ENCODE data around the gene STAB2.

The STAB2 gene

DNA sequence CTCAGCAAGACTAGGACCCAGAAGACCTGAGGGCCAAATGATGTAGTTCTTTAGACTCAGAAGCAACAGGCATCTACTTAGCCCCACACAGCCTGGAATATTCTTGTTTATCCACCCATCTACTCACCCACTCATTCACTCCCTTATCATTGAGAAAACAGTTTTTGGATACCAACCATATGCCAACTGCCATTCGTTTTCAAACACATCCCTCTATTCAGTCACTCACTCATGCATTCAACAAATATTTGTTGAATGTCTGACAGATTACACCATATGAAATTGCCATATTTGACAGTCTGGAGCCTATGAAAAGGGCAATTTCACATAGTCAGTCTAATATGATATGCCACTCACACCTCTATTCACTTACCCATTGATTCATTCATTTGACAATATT is 150.8 kb downstream of the STAB2 start:
- Histone ChIP-seq H3K36me3 (ENCODE audit: control insufficient read depth in 2 of 2, insufficient read depth in 2 of 2, low read length in 2 of 2) (no peaks in the 10 kb centered on the region), H3K4me1 (ENCODE audit: control insufficient read depth, insufficient read depth, low read length) (no peaks in the 10 kb centered on the region), H3K27me3 (ENCODE audit: control insufficient read depth in 1 of 2, insufficient read depth in 2 of 2, low read length in 2 of 2) (no peaks in the 10 kb centered on the region), H3K9ac (ENCODE audit: low read length in 2 of 2) (no peak overlapping the region), H3K9me3 (ENCODE audit: control insufficient read depth in 2 of 2, low read length in 2 of 2) (no peaks in the 10 kb centered on the region), H3K4me3 (ENCODE audit: low read length in 2 of 2) (no peak overlapping the region), H3K27ac (ENCODE audit: low read length) (no peak overlapping the region)

- no peak overlapping the region for H3K9ac ChIP-seq (ENCODE audit: low read length in 2 of 2)
- H3K36me3 ChIP-seq (ENCODE audit: control insufficient read depth in 2 of 2, insufficient read depth in 2 of 2, low read length in 2 of 2): no peaks in the 10 kb centered on the region
- H3K4me3 ChIP-seq (ENCODE audit: low read length in 2 of 2): no peak overlapping the region
- no peak overlapping the region for H3K27ac ChIP-seq (ENCODE audit: low read length)
- H3K4me1 ChIP-seq (ENCODE audit: control insufficient read depth, insufficient read depth, low read length): no peaks in the 10 kb centered on the region
- no peaks in the 10 kb centered on the region for H3K9me3 ChIP-seq (ENCODE audit: control insufficient read depth in 2 of 2, low read length in 2 of 2)
- no peaks in the 10 kb centered on the region for H3K27me3 ChIP-seq (ENCODE audit: control insufficient read depth in 1 of 2, insufficient read depth in 2 of 2, low read length in 2 of 2)
Measured at GRCh38 chr12:103742349-103742932, 155.4 kb downstream of the STAB2 start.

DNA sequence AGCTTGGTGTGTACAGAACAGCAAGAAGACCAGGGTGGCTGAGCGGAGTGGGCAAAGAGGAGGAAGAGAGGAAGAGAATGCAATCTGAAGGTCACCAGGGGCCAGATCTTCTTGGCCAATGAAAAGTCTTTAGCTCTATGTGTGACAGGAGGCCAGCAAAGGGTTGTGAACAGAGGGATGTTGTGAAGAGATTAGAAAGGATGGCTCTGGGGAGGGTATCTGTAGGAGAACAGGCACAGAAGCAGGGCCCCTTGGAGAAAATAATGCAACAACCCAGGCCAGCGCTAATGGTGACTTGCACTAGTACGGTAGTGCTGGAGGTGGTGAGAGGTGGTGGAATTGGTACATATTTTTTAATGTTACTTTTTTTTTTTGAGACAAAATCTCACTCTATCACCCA is 156.7 kb downstream of the STAB2 start:
- no peak overlapping the region for H3K4me3 ChIP-seq (ENCODE audit: low read length in 2 of 2)
- H3K9me3 ChIP-seq (ENCODE audit: control insufficient read depth in 2 of 2, low read length in 2 of 2): no peaks in the 10 kb centered on the region
- H3K27ac ChIP-seq (ENCODE audit: low read length): no peak overlapping the region
- no peaks in the 10 kb centered on the region for H3K36me3 ChIP-seq (ENCODE audit: control insufficient read depth in 2 of 2, insufficient read depth in 2 of 2, low read length in 2 of 2)
- H3K4me1 ChIP-seq (ENCODE audit: control insufficient read depth, insufficient read depth, low read length): no peaks in the 10 kb centered on the region
- H3K27me3 ChIP-seq (ENCODE audit: control insufficient read depth in 1 of 2, insufficient read depth in 2 of 2, low read length in 2 of 2): no peaks in the 10 kb centered on the region
- H3K9ac ChIP-seq (ENCODE audit: low read length in 2 of 2): no peak overlapping the region

GRCh38 chr12:103745962-103746361 is 158.9 kb downstream of the STAB2 start:
- H3K4me3 ChIP-seq (ENCODE audit: low read length in 2 of 2): no peak overlapping the region
- no peaks in the 10 kb centered on the region for H3K27me3 ChIP-seq (ENCODE audit: control insufficient read depth in 1 of 2, insufficient read depth in 2 of 2, low read length in 2 of 2)
- H3K27ac ChIP-seq (ENCODE audit: low read length): no peak overlapping the region
- no peak overlapping the region for H3K9ac ChIP-seq (ENCODE audit: low read length in 2 of 2)
- no peaks in the 10 kb centered on the region for H3K4me1 ChIP-seq (ENCODE audit: control insufficient read depth, insufficient read depth, low read length)
- H3K9me3 ChIP-seq (ENCODE audit: control insufficient read depth in 2 of 2, low read length in 2 of 2): no peaks in the 10 kb centered on the region
- H3K36me3 ChIP-seq (ENCODE audit: control insufficient read depth in 2 of 2, insufficient read depth in 2 of 2, low read length in 2 of 2): no peaks in the 10 kb centered on the region

GRCh38 chr12:103748002-103748401 is 160.9 kb downstream of the STAB2 start:
- H3K9ac ChIP-seq (ENCODE audit: low read length in 2 of 2): no peak overlapping the region
- H3K9me3 ChIP-seq (ENCODE audit: control insufficient read depth in 2 of 2, low read length in 2 of 2): no peaks in the 10 kb centered on the region
- H3K36me3 ChIP-seq (ENCODE audit: control insufficient read depth in 2 of 2, insufficient read depth in 2 of 2, low read length in 2 of 2): no peaks in the 10 kb centered on the region
- no peaks in the 10 kb centered on the region for H3K27me3 ChIP-seq (ENCODE audit: control insufficient read depth in 1 of 2, insufficient read depth in 2 of 2, low read length in 2 of 2)
- H3K4me1 ChIP-seq (ENCODE audit: control insufficient read depth, insufficient read depth, low read length): no peaks in the 10 kb centered on the region
- H3K27ac ChIP-seq (ENCODE audit: low read length): no peak overlapping the region
- no peak overlapping the region for H3K4me3 ChIP-seq (ENCODE audit: low read length in 2 of 2)

DNA sequence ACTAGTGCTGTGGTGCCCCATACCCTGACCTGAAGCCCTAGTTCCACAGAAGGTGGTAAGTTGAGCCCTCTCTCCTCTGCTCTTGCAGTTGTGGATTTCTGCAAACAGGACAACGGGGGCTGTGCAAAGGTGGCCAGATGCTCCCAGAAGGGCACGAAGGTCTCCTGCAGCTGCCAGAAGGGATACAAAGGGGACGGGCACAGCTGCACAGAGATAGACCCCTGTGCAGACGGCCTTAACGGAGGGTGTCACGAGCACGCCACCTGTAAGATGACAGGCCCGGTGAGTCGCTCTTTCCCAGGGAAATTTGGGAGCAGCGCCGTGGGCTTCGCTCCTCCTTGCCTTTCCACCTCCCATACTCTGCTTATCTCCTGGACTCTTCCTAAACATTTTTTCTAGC is 161.8 kb downstream of the STAB2 start:
- H3K9me3 ChIP-seq (ENCODE audit: control insufficient read depth in 2 of 2, low read length in 2 of 2): no peaks in the 10 kb centered on the region
- no peak overlapping the region for H3K27ac ChIP-seq (ENCODE audit: low read length)
- no peak overlapping the region for H3K4me3 ChIP-seq (ENCODE audit: low read length in 2 of 2)
- no peaks in the 10 kb centered on the region for H3K27me3 ChIP-seq (ENCODE audit: control insufficient read depth in 1 of 2, insufficient read depth in 2 of 2, low read length in 2 of 2)
- no peak overlapping the region for H3K9ac ChIP-seq (ENCODE audit: low read length in 2 of 2)
- H3K36me3 ChIP-seq (ENCODE audit: control insufficient read depth in 2 of 2, insufficient read depth in 2 of 2, low read length in 2 of 2): peaks cover 0 to 2% of the 10 kb centered on the region in 2 donors
- H3K4me1 ChIP-seq (ENCODE audit: control insufficient read depth, insufficient read depth, low read length): no peaks in the 10 kb centered on the region

DNA sequence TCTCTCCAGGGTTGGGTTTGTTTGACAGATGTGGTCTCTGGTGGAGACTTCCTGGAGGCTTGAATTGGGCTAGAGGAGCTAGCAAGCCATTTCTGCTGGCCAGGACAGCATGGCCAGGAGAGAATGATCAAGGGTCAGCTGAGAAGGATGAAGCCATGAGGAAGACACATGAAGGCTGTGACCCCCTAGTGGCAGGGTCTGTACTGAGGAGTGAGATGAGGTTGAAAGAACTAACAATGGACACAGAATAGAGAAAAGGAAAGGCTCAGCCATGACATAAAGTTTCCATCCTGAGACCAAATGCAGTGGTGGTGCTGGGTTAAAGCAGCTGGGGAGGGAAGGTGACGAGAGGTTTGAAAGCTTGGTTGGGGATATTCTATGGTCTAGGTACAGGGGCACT is 164.1 kb downstream of the STAB2 start:
- Histone ChIP-seq H3K4me1 (ENCODE audit: control insufficient read depth, insufficient read depth, low read length) (no peaks in the 10 kb centered on the region), H3K4me3 (ENCODE audit: low read length in 2 of 2) (no peak overlapping the region), H3K36me3 (ENCODE audit: control insufficient read depth in 2 of 2, insufficient read depth in 2 of 2, low read length in 2 of 2) (peaks cover 2 to 3% of the 10 kb centered on the region in 2 donors), H3K9ac (ENCODE audit: low read length in 2 of 2) (no peak overlapping the region), H3K9me3 (ENCODE audit: control insufficient read depth in 2 of 2, low read length in 2 of 2) (no peaks in the 10 kb centered on the region), H3K27ac (ENCODE audit: low read length) (no peak overlapping the region), H3K27me3 (ENCODE audit: control insufficient read depth in 1 of 2, insufficient read depth in 2 of 2, low read length in 2 of 2) (no peaks in the 10 kb centered on the region)

DNA sequence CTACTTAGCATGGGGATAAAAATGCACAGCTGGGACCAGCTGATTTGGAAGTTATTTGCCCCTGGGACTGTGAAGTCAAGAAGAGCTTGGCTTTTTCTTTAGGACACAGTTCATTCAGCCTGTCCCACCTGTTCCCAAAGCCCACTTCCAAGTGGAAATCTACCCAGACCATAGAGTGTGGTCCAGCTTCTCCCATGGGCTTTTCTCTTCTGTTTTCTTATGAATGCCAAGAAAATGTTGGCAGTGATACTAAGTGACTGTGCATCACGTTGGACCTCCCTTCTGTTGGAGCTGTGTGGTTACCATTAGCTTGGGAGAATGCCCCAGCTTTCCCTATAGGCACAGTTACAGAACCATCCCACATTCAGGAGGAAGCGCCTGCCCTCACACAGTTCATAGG is 164.5 kb downstream of the STAB2 start:
- H3K4me1 ChIP-seq (ENCODE audit: control insufficient read depth, insufficient read depth, low read length): no peaks in the 10 kb centered on the region
- H3K4me3 ChIP-seq (ENCODE audit: low read length in 2 of 2): no peak overlapping the region
- peaks cover 2 to 4% of the 10 kb centered on the region in 2 donors for H3K36me3 ChIP-seq (ENCODE audit: control insufficient read depth in 2 of 2, insufficient read depth in 2 of 2, low read length in 2 of 2)
- H3K27me3 ChIP-seq (ENCODE audit: control insufficient read depth in 1 of 2, insufficient read depth in 2 of 2, low read length in 2 of 2): no peaks in the 10 kb centered on the region
- no peak overlapping the region for H3K9ac ChIP-seq (ENCODE audit: low read length in 2 of 2)
- H3K27ac ChIP-seq (ENCODE audit: low read length): no peak overlapping the region
- H3K9me3 ChIP-seq (ENCODE audit: control insufficient read depth in 2 of 2, low read length in 2 of 2): no peaks in the 10 kb centered on the region

- no peaks in the 10 kb centered on the region for H3K27me3 ChIP-seq (ENCODE audit: control insufficient read depth in 1 of 2, insufficient read depth in 2 of 2, low read length in 2 of 2)
- H3K27ac ChIP-seq (ENCODE audit: low read length): no peak overlapping the region
- H3K9ac ChIP-seq (ENCODE audit: low read length in 2 of 2): no peak overlapping the region
- H3K4me1 ChIP-seq (ENCODE audit: control insufficient read depth, insufficient read depth, low read length): no peaks in the 10 kb centered on the region
- peaks cover 5 to 17% of the 10 kb centered on the region in 2 donors for H3K36me3 ChIP-seq (ENCODE audit: control insufficient read depth in 2 of 2, insufficient read depth in 2 of 2, low read length in 2 of 2)
- H3K9me3 ChIP-seq (ENCODE audit: control insufficient read depth in 2 of 2, low read length in 2 of 2): no peaks in the 10 kb centered on the region
- no peak overlapping the region for H3K4me3 ChIP-seq (ENCODE audit: low read length in 2 of 2)
Measured at GRCh38 chr12:103755425-103755824, 168.4 kb downstream of the STAB2 start.

- Histone ChIP-seq H3K4me3 (ENCODE audit: low read length in 2 of 2) (no peak overlapping the region), H3K36me3 (ENCODE audit: control insufficient read depth in 2 of 2, insufficient read depth in 2 of 2, low read length in 2 of 2) (peaks cover 9 to 24% of the 10 kb centered on the region in 2 donors), H3K9ac (ENCODE audit: low read length in 2 of 2) (no peak overlapping the region)
Measured at GRCh38 chr12:103756443-103756842, 169.4 kb downstream of the STAB2 start.

DNA sequence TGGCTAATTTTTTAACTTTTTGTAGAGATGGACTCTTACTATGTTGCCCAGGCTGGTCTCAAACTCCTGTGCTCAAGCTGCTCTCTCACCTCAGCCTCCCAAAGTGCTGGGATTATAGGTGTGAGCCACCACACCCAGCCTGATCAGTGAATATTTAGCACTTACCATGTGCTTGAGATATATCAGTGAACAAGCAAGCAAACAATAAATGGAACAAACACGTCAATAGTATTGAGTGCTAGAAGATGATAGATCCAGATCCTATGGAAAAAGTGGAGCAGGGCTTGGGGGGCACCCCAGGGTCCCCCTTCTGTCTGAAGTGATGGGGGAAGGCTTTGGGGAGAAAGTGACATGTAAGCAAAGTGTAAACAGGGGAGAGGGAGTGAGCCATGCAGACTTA is 170.2 kb downstream of the STAB2 start:
- Histone ChIP-seq H3K9me3 (ENCODE audit: control insufficient read depth in 2 of 2, low read length in 2 of 2) (no peaks in the 10 kb centered on the region), H3K27ac (ENCODE audit: low read length) (no peak overlapping the region), H3K27me3 (ENCODE audit: control insufficient read depth in 1 of 2, insufficient read depth in 2 of 2, low read length in 2 of 2) (no peaks in the 10 kb centered on the region), H3K9ac (ENCODE audit: low read length in 2 of 2) (no peak overlapping the region), H3K36me3 (ENCODE audit: control insufficient read depth in 2 of 2, insufficient read depth in 2 of 2, low read length in 2 of 2) (peaks cover 15 to 32% of the 10 kb centered on the region in 2 donors), H3K4me1 (ENCODE audit: control insufficient read depth, insufficient read depth, low read length) (no peaks in the 10 kb centered on the region), H3K4me3 (ENCODE audit: low read length in 2 of 2) (no peak overlapping the region)

More at GRCh38 chr12:103756443-103756842, 169.4 kb downstream of the STAB2 start:
- Histone ChIP-seq H3K27me3 (ENCODE audit: control insufficient read depth in 1 of 2, insufficient read depth in 2 of 2, low read length in 2 of 2) (no peaks in the 10 kb centered on the region), H3K4me1 (ENCODE audit: control insufficient read depth, insufficient read depth, low read length) (no peaks in the 10 kb centered on the region), H3K9me3 (ENCODE audit: control insufficient read depth in 2 of 2, low read length in 2 of 2) (no peaks in the 10 kb centered on the region), H3K27ac (ENCODE audit: low read length) (no peak overlapping the region)
